C1 segment of cervical spinal cord (tissue), 14 donors: ENCODE measurements around the gene OMA1.
A peak's percentile ranks its signal among the peaks of the same experiment; 100 is the strongest.
"Not testable (repeated sequence)": the region's sequence is repeated elsewhere in the genome, so short reads cannot be mapped to it uniquely, and the experiment has no call there.

ENCODE experiments used
- DNase-seq, 14 donors: peaks; one replicate each; lab custom pipeline; 2025; lab: John Stamatoyannopoulos, UW

OMA1 gene

GRCh38 chr1:58528518-58528917 is 18.0 kb downstream of the OMA1 start:
- DNase-seq = no peak

GRCh38 chr1:58524353-58524945 is 22.1 kb downstream of the OMA1 start:
- no peak for DNase-seq

- DNase-seq = peak in 2 of 14 donors; percentile 21 to 26
These were observed 30.6 kb downstream of the OMA1 start for GRCh38 chr1:58515794-58516401.

- DNase-seq = no peak
These were observed 32.6 kb downstream of the OMA1 start for GRCh38 chr1:58513956-58514355.

- DNase-seq = no peak
These were observed 37.9 kb downstream of the OMA1 start for GRCh38 chr1:58508629-58509028.

GRCh38 chr1:58505286-58505685 is 41.2 kb downstream of the OMA1 start:
- no peak for DNase-seq

GRCh38 chr1:58502519-58502918 is 44.0 kb downstream of the OMA1 start:
- no peak for DNase-seq

GRCh38 chr1:58500043-58500442 is 46.5 kb downstream of the OMA1 start:
- DNase-seq = no peak

- no peak for DNase-seq
These were observed 49.0 kb downstream of the OMA1 start for GRCh38 chr1:58497499-58497898.

- DNase-seq = no peak
These were observed 50.5 kb downstream of the OMA1 start for GRCh38 chr1:58496042-58496441.

- DNase-seq = not testable (repeated sequence)
These were observed 57.6 kb downstream of the OMA1 start for GRCh38 chr1:58488914-58489313.

GRCh38 chr1:58487002-58487401 is 59.5 kb downstream of the OMA1 start:
- no peak for DNase-seq

GRCh38 chr1:58481962-58482361 is 64.6 kb downstream of the OMA1 start:
- DNase-seq = no peak

GRCh38 chr1:58480191-58480590 is 66.3 kb downstream of the OMA1 start:
- no peak for DNase-seq

- DNase-seq = no peak
These were observed 69.1 kb downstream of the OMA1 start for GRCh38 chr1:58477390-58477789.

- no peak for DNase-seq
These were observed 70.3 kb downstream of the OMA1 start for GRCh38 chr1:58476179-58476578.

- no peak for DNase-seq
These were observed 77.0 kb downstream of the OMA1 start for GRCh38 chr1:58469476-58469875.

GRCh38 chr1:58469016-58469415 is 77.5 kb downstream of the OMA1 start:
- no peak for DNase-seq

- DNase-seq = no peak
These were observed 77.9 kb downstream of the OMA1 start for GRCh38 chr1:58468612-58469011.

GRCh38 chr1:58466630-58467241 is 79.8 kb downstream of the OMA1 start:
- no peak for DNase-seq

GRCh38 chr1:58465825-58466629 is 80.5 kb downstream of the OMA1 start:
- no peak for DNase-seq

GRCh38 chr1:58465176-58465575 is 81.3 kb downstream of the OMA1 start:
- no peak for DNase-seq
